H1 (cell line): ENCODE data around the gene SERPINF2. TPM values are rescaled to one million over a fixed set of nuclear protein-coding genes. Genes with fewer than 3 reads are reported as not detected.

Source experiments
- CHD1 ChIP-seq: IDR thresholded peaks from 2 replicates; pipeline ENCODE4 v1.6.1; 2012; ENCODE audit warnings: low read depth, low read length, improper control_type of control experiment
- CHD2 ChIP-seq: IDR thresholded peaks from 2 replicates; pipeline ENCODE4 v1.6.1; 2012; ENCODE audit warnings: low read length, improper control_type of control experiment
- EP300 ChIP-seq, 2 experiments: IDR thresholded peaks; 1 replicate in 1 of 2; 2 replicates in 1 of 2; pipeline ENCODE4 v1.6.1; 2011 to 2012; ENCODE audit warnings: low read depth in 2 of 2, low read length in 2 of 2, mild to moderate bottlenecking in 2 of 2, borderline replicate concordance in 1 of 2, inconsistent platforms in 1 of 2, moderate library complexity in 1 of 2
- GTF2F1 ChIP-seq: IDR thresholded peaks from 2 replicates; pipeline ENCODE4 v1.6.1; 2012; ENCODE audit warnings: low read depth, low read length, improper control_type of control experiment, borderline replicate concordance
- HDAC2 ChIP-seq, 2 experiments: fragments of 300-600 bp in 1 of 2; sonication (generic) in 1 of 2; IDR thresholded peaks; 2 replicates each; pipeline ENCODE4 v1.6.1; 2011 to 2012; ENCODE audit warnings: low read depth in 2 of 2, low read length in 2 of 2, mild to moderate bottlenecking in 2 of 2, moderate library complexity in 2 of 2, borderline replicate concordance in 1 of 2, inconsistent platforms in 1 of 2
- NRF1 ChIP-seq: IDR thresholded peaks from 2 replicates; pipeline ENCODE4 v1.6.1; 2011; ENCODE audit warnings: mild to moderate bottlenecking, low read depth, low read length, improper control_type of control experiment
- RBBP5 ChIP-seq: IDR thresholded peaks from 2 replicates; pipeline ENCODE4 v1.7.1; 2012; ENCODE audit warnings: low read depth, mild to moderate bottlenecking, inconsistent platforms, low read length, moderate library complexity, borderline replicate concordance
- SIN3A ChIP-seq, 2 experiments: IDR thresholded peaks in 1 of 2; conservative IDR thresholded peaks in 1 of 2; 2 replicates each; pipeline ENCODE4 v1.6.1; 2011 to 2012; ENCODE audit warnings: low read length in 2 of 2, improper control_type of control experiment in 1 of 2, low read depth in 1 of 2, mild to moderate bottlenecking in 1 of 2
- SIRT6 ChIP-seq: IDR thresholded peaks from one replicate; pipeline ENCODE4 v1.7.1; 2012; ENCODE audit warnings: low read length, inconsistent platforms
- TCF12 ChIP-seq: IDR thresholded peaks from 2 replicates; pipeline ENCODE4 v1.6.1; 2011; ENCODE audit warnings: low read depth, mild to moderate bottlenecking, low read length
- polyA plus RNA-seq, 7 experiments: library from polyadenylated mRNA; depleted of rRNA in 3 of 7; stranded (reverse) in 5 of 7; unstranded in 2 of 7; fragments of >200 nt in 5 of 7; fragments of 200-250 nt in 2 of 7; gene quantifications; 1 replicate in 5 of 7; 2 replicates in 1 of 7; 4 replicates in 1 of 7; pipeline versions ENCODE4 v1.2.1 to v1.2.3, GENCODE V29; 2011 to 2013; ENCODE audit warnings: missing spikeins in 2 of 7, mixed read lengths in 2 of 7
- total RNA-seq: library from RNA; stranded (reverse); fragmentation: NEBNext Ultra II Directional; extraction: Animal tissue kit (Norgen Biotek cat#: 25700); gene quantifications from 2 replicates; pipeline ENCODE4 v1.2.1, GENCODE V29; 2021
- TF ChIP-seq, protein P1 (sequence below): fragments of 300-600 bp; sonication (generic); IDR thresholded peaks from 2 replicates; pipeline ENCODE4 v1.7.1; 2012; ENCODE audit warnings: low read length, moderate library complexity, mild to moderate bottlenecking, inconsistent platforms; ENCODE audit not compliant: insufficient replicate concordance

SERPINF2 gene
- total and polyA plus RNA-seq, 2 of the 8 experiments (the other 6 are each of a cell fraction or from before 2014, with no cell fraction given): 1.8 to 3.2 TPM

DNA sequence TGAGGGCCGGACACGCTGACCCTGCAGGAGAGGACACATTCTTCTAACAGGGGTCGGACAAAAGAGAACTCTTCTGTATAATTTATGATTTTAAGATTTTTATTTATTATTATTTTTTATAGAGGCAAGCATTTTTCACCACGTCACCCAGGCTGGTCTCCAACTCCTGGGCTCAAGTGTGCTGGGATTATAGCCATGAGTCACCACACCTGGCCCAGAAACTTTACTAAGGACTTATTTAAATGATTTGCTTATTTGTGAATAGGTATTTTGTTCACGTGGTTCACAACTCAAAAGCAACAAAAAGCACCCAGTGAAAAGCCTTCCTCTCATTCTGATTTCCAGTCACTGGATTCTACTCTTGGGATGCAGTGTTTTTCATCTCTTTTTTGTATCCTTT lies 16.9 kb downstream of the SERPINF2 start (continued):
- TF ChIP-seq, protein P1, sequence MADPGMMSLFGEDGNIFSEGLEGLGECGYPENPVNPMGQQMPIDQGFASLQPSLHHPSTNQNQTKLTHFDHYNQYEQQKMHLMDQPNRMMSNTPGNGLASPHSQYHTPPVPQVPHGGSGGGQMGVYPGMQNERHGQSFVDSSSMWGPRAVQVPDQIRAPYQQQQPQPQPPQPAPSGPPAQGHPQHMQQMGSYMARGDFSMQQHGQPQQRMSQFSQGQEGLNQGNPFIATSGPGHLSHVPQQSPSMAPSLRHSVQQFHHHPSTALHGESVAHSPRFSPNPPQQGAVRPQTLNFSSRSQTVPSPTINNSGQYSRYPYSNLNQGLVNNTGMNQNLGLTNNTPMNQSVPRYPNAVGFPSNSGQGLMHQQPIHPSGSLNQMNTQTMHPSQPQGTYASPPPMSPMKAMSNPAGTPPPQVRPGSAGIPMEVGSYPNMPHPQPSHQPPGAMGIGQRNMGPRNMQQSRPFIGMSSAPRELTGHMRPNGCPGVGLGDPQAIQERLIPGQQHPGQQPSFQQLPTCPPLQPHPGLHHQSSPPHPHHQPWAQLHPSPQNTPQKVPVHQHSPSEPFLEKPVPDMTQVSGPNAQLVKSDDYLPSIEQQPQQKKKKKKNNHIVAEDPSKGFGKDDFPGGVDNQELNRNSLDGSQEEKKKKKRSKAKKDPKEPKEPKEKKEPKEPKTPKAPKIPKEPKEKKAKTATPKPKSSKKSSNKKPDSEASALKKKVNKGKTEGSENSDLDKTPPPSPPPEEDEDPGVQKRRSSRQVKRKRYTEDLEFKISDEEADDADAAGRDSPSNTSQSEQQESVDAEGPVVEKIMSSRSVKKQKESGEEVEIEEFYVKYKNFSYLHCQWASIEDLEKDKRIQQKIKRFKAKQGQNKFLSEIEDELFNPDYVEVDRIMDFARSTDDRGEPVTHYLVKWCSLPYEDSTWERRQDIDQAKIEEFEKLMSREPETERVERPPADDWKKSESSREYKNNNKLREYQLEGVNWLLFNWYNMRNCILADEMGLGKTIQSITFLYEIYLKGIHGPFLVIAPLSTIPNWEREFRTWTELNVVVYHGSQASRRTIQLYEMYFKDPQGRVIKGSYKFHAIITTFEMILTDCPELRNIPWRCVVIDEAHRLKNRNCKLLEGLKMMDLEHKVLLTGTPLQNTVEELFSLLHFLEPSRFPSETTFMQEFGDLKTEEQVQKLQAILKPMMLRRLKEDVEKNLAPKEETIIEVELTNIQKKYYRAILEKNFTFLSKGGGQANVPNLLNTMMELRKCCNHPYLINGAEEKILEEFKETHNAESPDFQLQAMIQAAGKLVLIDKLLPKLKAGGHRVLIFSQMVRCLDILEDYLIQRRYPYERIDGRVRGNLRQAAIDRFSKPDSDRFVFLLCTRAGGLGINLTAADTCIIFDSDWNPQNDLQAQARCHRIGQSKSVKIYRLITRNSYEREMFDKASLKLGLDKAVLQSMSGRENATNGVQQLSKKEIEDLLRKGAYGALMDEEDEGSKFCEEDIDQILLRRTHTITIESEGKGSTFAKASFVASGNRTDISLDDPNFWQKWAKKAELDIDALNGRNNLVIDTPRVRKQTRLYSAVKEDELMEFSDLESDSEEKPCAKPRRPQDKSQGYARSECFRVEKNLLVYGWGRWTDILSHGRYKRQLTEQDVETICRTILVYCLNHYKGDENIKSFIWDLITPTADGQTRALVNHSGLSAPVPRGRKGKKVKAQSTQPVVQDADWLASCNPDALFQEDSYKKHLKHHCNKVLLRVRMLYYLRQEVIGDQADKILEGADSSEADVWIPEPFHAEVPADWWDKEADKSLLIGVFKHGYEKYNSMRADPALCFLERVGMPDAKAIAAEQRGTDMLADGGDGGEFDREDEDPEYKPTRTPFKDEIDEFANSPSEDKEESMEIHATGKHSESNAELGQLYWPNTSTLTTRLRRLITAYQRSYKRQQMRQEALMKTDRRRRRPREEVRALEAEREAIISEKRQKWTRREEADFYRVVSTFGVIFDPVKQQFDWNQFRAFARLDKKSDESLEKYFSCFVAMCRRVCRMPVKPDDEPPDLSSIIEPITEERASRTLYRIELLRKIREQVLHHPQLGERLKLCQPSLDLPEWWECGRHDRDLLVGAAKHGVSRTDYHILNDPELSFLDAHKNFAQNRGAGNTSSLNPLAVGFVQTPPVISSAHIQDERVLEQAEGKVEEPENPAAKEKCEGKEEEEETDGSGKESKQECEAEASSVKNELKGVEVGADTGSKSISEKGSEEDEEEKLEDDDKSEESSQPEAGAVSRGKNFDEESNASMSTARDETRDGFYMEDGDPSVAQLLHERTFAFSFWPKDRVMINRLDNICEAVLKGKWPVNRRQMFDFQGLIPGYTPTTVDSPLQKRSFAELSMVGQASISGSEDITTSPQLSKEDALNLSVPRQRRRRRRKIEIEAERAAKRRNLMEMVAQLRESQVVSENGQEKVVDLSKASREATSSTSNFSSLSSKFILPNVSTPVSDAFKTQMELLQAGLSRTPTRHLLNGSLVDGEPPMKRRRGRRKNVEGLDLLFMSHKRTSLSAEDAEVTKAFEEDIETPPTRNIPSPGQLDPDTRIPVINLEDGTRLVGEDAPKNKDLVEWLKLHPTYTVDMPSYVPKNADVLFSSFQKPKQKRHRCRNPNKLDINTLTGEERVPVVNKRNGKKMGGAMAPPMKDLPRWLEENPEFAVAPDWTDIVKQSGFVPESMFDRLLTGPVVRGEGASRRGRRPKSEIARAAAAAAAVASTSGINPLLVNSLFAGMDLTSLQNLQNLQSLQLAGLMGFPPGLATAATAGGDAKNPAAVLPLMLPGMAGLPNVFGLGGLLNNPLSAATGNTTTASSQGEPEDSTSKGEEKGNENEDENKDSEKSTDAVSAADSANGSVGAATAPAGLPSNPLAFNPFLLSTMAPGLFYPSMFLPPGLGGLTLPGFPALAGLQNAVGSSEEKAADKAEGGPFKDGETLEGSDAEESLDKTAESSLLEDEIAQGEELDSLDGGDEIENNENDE: no peak
- TF ChIP-seq CHD1: no peak
- TF ChIP-seq HDAC2 (IDR thresholded peaks at IDR 0.05; ENCODE audit: borderline replicate concordance in 1 of 2, low read depth in 2 of 2, low read length in 2 of 2): no peak
- TF ChIP-seq GTF2F1: no peak
- TF ChIP-seq TCF12: no peak
- no peak for TF ChIP-seq RBBP5
- no peak for TF ChIP-seq CHD2
- no peak for TF ChIP-seq NRF1
- TF ChIP-seq SIN3A (conservative IDR thresholded peaks at IDR 0.05 in 1 of 2, IDR thresholded peaks at IDR 0.05 in 1 of 2; ENCODE audit: low read depth in 1 of 2, low read length in 2 of 2): no peak
- no peak for TF ChIP-seq SIRT6
- TF ChIP-seq EP300 (IDR thresholded peaks at IDR 0.05; ENCODE audit: borderline replicate concordance in 1 of 2, low read depth in 2 of 2, low read length in 2 of 2): no peak
